GF-D8 (cell line): Measurements from ENCODE around the gene CAMKV.

ENCODE experiments used
- DNase-seq: peaks from one replicate; lab custom pipeline; 2025; lab: John Stamatoyannopoulos, UW

Gene CAMKV

GRCh38 chr3:49896345-49896744, 26.6 kb upstream of the CAMKV start:
- DNase-seq, result no peak

- no peak for DNase-seq
These were observed 26.1 kb upstream of the CAMKV start for GRCh38 chr3:49895791-49896190.

GRCh38 chr3:49889296-49889695, 19.6 kb upstream of the CAMKV start:
- no peak for DNase-seq

GRCh38 chr3:49886922-49887265, 17.2 kb upstream of the CAMKV start:
- no peak for DNase-seq

- DNase-seq, result no peak
These were observed 14.3 kb upstream of the CAMKV start for GRCh38 chr3:49883998-49884397.

- DNase-seq, result no peak
These were observed 12.5 kb upstream of the CAMKV start for GRCh38 chr3:49882166-49882565.

- no peak for DNase-seq
These were observed 11.0 kb upstream of the CAMKV start for GRCh38 chr3:49880581-49881315.

- DNase-seq, result no peak
These were observed 10.0 kb upstream of the CAMKV start for GRCh38 chr3:49879721-49880120.

GRCh38 chr3:49878686-49879085, 9.0 kb upstream of the CAMKV start:
- no peak for DNase-seq

- no peak for DNase-seq
These were observed 8.0 kb upstream of the CAMKV start for GRCh38 chr3:49877716-49878115.

GRCh38 chr3:49876567-49876966, 6.9 kb upstream of the CAMKV start:
- no peak for DNase-seq

- no peak for DNase-seq
These were observed 3.9 kb upstream of the CAMKV start for GRCh38 chr3:49873623-49874022.

GRCh38 chr3:49872801-49873281, 3.1 kb upstream of the CAMKV start:
- no peak for DNase-seq

- DNase-seq, result no peak
These were observed 1.9 kb upstream of the CAMKV start for GRCh38 chr3:49871531-49872153.

GRCh38 chr3:49868862-49869466, 742 bp downstream of the CAMKV start:
- no peak for DNase-seq

GRCh38 chr3:49867871-49868321, 1.8 kb downstream of the CAMKV start:
- no peak for DNase-seq

GRCh38 chr3:49867400-49867799, 2.3 kb downstream of the CAMKV start:
- no peak for DNase-seq

GRCh38 chr3:49865198-49865784, 4.4 kb downstream of the CAMKV start:
- no peak for DNase-seq

- no peak for DNase-seq
These were observed 5.2 kb downstream of the CAMKV start for GRCh38 chr3:49864505-49864904.

- no peak for DNase-seq
These were observed 10.0 kb downstream of the CAMKV start for GRCh38 chr3:49859576-49860305.

- peak; percentile 80 for DNase-seq
These were observed 13.3 kb downstream of the CAMKV start, which contains the start of gene TRAIP for GRCh38 chr3:49856181-49857005. Gene TRAIP (minus strand): TSS chr3:49856564. CDS start chr3:49856453, 111 bp downstream.
